HUES48 (cell line): Measurements from ENCODE around the gene MED25.

Experiments
- H3K27ac ChIP-seq: one replicate; pipeline ENCODE4 v1.7.0; 2013; ENCODE audit warnings: low read depth, low read length, inconsistent platforms
- H3K27me3 ChIP-seq: 2 replicates; pipeline ENCODE4 v1.6.1; 2013; ENCODE audit warnings: mild to moderate bottlenecking, low read length; ENCODE audit not compliant: control insufficient read depth, insufficient read depth
- H3K36me3 ChIP-seq: 2 replicates; pipeline ENCODE4 v1.6.1; 2013; ENCODE audit warnings: low read length; ENCODE audit not compliant: control insufficient read depth, insufficient read depth
- H3K4me1 ChIP-seq: 2 replicates; pipeline ENCODE4 v1.6.1; 2013; ENCODE audit warnings: mild to moderate bottlenecking, low read length; ENCODE audit not compliant: control insufficient read depth, insufficient read depth
- H3K4me3 ChIP-seq: 2 replicates; pipeline ENCODE4 v1.5.1; 2013; ENCODE audit warnings: mild to moderate bottlenecking, low read depth, low read length
- H3K9ac ChIP-seq: 2 replicates; pipeline ENCODE4 v1.6.1; 2013; ENCODE audit warnings: mild to moderate bottlenecking, low read depth, low read length, moderate library complexity
- H3K9me3 ChIP-seq: 2 replicates; pipeline ENCODE4 v1.6.1; 2013; ENCODE audit warnings: low read length; ENCODE audit not compliant: control insufficient read depth, insufficient read depth

MED25 gene

DNA sequence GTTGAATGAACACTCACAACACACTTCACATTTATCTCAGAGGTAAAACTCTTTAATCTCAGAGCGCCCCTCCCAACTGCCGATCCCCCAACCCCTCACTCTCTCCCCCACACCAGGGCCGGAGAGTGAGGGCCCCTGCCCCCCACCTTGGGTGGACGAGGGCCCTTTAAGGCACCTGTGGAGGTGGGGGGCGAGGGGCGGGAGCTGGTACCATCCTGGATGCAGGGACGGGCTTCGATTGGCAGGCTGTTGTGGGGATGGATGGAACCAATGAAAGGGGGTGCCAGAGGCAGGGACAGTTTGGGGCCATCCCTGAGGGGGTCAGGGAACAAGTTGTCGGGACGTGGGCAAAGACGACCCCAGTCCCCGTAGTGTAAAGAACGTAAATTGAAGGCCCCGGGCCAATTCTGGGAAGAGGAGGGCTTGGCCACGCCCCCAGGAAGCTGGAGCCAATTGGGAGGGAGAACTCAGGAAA, 51.0 kb downstream of the MED25 start:
- peak overlapping the region; percentile 63 for H3K27ac ChIP-seq
- peaks cover 16% of the 10 kb centered on the region for H3K36me3 ChIP-seq
- peak overlapping the region; percentile 57 for H3K4me3 ChIP-seq
- no peaks in the 10 kb centered on the region for H3K9me3 ChIP-seq
- H3K9ac ChIP-seq: no peak overlapping the region
- H3K27me3 ChIP-seq: no peaks in the 10 kb centered on the region
- peaks cover 15% of the 10 kb centered on the region for H3K4me1 ChIP-seq

DNA sequence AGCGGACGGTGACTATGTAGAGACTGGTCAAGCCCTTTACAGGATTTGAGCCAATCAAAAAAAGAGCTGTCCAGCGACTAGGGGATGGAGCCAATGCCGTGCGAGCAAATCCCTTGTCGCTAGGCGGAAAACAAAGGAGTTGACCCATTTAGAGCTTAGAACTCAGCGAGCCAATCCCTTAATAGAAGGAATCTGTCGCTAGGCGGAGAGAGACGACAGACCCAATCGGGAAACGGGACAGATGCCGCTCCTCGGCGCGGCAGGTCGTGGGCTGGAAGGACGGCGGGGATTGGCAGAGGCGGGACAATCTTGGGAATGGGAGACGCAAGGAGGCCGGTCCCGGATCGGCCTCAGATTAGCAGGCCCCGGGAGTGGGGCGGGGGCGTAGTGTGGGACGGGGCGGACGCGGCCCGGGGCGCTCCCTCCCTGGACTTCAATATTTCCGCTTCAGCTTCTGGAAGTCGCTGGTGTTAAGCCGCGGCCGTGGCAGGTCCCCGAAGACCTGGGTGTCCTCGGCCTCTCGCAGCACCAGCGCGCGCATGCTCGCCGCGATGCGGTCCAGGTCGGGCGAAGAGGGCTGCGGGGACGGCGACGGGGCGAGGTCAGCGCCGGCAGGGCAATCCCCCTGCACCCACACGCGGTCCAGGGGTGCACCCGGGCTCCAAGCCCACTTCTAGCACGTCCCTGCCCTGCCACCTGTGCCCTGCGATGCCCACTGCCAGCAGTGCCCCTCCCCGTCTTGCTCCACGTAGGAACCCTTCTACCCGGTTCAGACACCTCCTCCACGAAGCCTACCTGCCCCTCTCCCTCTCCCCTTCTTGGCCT, 51.6 kb downstream of the MED25 start:
- Histone ChIP-seq H3K9me3 (no peaks in the 10 kb centered on the region), H3K4me3 (peak overlapping the region; percentile 65), H3K36me3 (peaks cover 10% of the 10 kb centered on the region), H3K4me1 (peaks cover 15% of the 10 kb centered on the region), H3K27me3 (no peaks in the 10 kb centered on the region), H3K27ac (peak overlapping the region; percentile 87), H3K9ac (peak overlapping the region; percentile 64)

DNA sequence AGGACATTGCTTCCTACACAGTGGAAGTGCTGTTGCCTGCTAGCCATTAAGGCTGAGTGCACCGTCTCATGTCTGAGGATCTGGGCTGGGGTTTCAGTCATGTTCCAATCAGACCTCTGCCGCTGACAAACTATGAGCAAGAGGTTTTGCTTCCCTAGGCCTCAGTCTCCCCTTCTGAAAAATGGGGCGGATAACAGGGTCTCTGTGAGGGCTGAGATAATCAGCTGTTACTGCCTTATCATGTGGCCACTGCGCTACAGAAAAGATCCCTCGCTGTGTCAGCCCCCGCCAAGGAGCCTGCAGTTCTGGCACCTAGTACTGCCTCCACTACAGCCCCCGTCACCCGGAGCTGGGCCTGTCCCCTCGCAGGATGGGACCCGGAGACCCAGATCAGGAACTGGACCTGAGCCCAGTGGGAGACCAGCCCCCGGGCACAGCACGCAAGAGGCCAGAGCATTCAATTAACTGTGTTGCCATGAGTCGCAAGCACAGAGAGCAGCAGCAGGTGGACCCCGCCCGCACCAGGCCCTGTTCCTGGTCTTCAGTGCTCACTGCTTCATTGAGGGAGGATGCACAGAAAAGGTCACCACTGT, 52.3 kb downstream of the MED25 start:
- Histone ChIP-seq H3K4me1 (peaks cover 17% of the 10 kb centered on the region), H3K27me3 (no peaks in the 10 kb centered on the region), H3K27ac (peak overlapping the region; percentile 87), H3K9me3 (no peaks in the 10 kb centered on the region), H3K36me3 (peaks cover 5% of the 10 kb centered on the region; the same call in 1 of the 2 replicates), H3K4me3 (peak overlapping the region; percentile 65), H3K9ac (0 out of 2 replicates have a peak overlapping the region, but pooled peaks have one; percentile 64)

DNA sequence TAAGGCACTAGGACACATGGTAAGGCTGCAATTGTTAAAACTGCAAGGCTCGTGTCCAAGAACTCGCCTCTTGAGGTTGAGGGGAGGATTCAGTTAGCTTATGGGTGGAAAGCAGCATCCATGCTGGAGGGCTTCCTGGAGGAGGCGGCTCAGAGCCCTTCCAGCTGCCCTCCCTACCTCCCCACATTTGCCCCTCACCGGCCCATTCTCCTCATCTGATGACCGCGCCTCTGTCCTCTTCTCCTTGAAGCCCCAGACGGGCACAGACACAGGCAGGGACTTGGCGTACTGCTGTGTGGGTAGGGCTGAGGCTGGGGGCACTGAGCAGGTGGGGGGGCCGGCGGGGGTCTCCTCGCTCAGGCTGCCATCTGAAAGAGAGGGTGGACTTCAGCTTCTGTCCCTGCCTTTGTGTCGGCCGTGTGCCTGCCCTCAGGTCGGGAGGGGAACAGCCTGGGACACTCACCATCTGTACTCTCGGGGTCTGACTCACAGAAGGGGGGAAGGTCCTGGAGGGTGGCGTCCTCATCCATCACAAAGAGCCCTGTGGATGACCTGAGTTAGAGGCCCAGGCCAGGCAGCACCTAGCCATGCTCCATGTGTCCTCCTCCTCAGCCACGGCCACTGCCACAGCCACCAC, 53.4 kb downstream of the MED25 start:
- Histone ChIP-seq H3K9me3 (no peaks in the 10 kb centered on the region), H3K4me3 (no peak overlapping the region), H3K4me1 (peaks cover 13% of the 10 kb centered on the region), H3K27ac (no peak overlapping the region), H3K27me3 (no peaks in the 10 kb centered on the region), H3K36me3 (peaks cover 5% of the 10 kb centered on the region; the same call in 1 of the 2 replicates), H3K9ac (no peak overlapping the region)

DNA sequence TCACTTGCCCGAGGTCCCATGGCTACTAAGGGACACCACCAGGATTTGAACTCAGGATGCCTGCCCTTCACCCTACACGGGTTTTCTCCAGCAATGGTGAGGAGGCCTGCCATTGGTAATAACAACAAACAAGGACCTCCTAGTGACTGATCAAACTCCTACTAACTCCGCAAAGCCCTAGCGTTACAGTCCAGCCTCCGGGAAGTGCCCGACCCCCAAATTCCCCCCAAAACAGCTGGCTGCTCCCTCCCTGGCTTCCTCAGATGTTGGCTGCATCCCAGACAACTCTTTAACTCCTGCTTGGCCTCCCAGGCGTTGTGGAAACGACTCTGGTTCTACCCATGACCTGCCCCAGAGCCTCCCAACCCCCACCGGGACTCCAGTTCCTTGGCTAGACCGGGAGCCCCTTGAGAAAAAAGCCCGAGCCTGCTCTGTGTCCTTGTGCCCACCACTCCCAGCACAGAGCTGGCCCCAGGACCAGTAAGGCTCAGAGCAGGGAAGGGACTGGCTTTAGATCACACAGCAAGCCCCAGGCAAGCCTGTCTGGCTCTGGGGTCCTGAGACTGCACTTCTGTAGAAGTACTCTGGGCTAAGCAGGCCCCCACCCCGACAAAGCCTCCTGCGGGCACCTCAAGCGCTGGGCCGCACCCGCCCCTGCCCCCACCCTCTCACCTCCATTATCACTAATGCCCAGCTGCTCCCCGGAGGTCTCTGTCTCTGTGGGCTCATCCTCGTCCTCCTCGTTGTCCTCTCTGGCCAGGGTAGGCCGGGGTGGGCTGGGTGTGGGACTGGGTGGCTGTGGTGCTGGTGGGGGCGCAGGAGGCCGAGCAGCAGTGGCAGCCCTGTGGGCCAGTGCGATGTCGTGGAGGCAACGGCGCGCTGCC, 54.4 kb downstream of the MED25 start:
- Histone ChIP-seq H3K27me3 (no peaks in the 10 kb centered on the region), H3K27ac (no peak overlapping the region), H3K4me1 (peaks cover 11% of the 10 kb centered on the region; the same call in 1 of the 2 replicates), H3K4me3 (no peak overlapping the region), H3K36me3 (peaks cover 5% of the 10 kb centered on the region; the same call in 1 of the 2 replicates), H3K9ac (no peak overlapping the region), H3K9me3 (no peaks in the 10 kb centered on the region)

DNA sequence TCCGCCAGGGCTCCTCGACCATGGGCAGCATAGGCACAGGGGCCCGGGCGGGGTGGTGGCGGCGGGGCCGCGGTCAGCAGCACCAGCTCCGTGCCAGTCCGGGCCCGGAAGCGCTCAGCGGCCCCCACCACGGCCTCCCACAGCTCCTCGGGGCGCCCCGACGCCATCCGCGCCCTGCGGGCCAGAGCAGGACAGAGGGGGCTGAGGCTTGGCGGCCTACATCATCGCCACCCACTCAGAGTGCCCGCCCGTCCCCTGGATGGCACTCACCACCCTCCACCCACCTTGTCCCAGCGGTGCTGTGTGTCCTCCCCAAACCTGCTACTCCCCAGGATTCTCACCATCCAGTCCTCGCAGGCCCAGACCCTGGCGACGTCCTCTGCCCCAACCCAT, 55.0 kb downstream of the MED25 start:
- Histone ChIP-seq H3K4me1 (peaks cover 11% of the 10 kb centered on the region; the same call in 1 of the 2 replicates), H3K9ac (no peak overlapping the region), H3K27me3 (no peaks in the 10 kb centered on the region), H3K4me3 (no peak overlapping the region), H3K27ac (no peak overlapping the region), H3K36me3 (peaks cover 5% of the 10 kb centered on the region; the same call in 1 of the 2 replicates), H3K9me3 (no peaks in the 10 kb centered on the region)

DNA sequence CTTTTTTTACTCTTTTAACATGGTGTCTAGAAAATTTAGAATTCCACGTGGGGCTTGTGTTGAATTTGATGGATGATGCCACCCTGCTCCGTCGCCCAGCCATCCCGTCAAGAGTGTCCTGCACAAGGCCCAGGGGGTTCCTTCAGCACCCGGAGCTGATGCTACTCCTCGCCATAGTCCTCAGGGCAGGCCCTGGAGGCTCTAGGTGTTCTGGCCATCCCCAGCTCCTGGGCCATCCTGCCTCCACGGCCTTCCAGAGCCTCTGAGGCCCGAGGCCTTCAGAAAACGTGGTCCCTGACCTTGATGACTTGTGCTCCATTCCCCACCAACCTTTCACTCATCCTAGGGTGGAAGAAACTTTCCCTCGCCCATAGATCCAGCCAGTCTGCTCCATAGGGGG, 55.7 kb downstream of the MED25 start:
- Histone ChIP-seq H3K9ac (no peak overlapping the region), H3K9me3 (no peaks in the 10 kb centered on the region), H3K4me3 (no peak overlapping the region), H3K36me3 (peaks cover 6% of the 10 kb centered on the region; the same call in 1 of the 2 replicates), H3K27me3 (no peaks in the 10 kb centered on the region), H3K4me1 (peaks cover 16% of the 10 kb centered on the region; the same call in 1 of the 2 replicates), H3K27ac (no peak overlapping the region)

DNA sequence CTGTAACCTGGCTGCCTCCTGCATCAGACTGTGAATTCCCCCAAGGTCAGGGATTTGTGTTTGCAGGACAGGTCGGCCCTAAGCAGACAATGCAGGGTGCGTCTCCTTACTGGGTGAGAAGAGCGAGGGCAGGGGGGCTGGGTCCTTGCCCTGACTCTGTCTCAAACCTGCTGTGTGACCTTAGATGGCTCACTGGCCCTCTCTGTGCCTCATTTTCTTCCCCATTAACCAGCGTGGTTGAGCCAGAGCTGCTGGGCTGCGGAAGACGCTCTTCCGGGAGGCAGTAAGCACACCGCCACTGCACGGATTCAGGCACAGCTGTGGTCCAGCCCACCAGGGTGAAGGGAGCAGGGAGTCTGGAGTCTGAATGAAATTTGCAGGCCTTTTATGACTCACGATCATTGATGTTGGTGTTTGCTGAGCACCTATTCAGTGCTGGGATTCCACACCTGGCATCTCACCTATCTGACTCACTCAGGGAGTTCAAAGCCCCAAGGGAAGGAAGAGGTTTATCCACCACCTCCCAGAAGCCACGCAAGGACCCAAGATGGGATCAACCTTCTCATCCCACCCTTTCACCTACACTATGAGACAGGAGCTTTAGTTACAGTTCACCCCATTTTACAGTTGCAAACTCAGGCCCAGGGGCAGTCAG, 56.5 kb downstream of the MED25 start:
- H3K9me3 ChIP-seq: no peaks in the 10 kb centered on the region
- peaks cover 21% of the 10 kb centered on the region; the same call in 1 of the 2 replicates for H3K4me1 ChIP-seq
- no peaks in the 10 kb centered on the region for H3K27me3 ChIP-seq
- H3K9ac ChIP-seq: no peak overlapping the region
- H3K4me3 ChIP-seq: no peak overlapping the region
- H3K27ac ChIP-seq: no peak overlapping the region
- peaks cover 14% of the 10 kb centered on the region; the same call in 1 of the 2 replicates for H3K36me3 ChIP-seq

DNA sequence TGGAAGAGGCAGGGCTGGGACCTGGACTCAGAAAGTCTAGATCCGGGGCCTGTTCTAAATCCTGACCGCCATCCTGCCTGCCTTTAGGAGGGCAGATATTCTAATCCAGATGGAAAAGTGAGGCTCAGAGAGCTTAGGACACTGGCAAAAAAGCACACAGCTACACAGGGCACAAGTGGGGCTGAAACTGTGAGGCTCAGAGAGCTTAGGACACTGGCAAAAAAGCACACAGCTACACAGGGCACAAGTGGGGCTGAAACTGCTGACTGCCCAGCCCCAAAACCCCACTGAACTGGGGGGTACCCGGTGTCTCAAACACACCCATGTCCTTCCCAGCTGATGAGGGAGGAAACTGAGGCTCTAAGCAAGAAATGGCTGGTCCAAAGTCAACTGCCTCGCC, 57.1 kb downstream of the MED25 start:
- Histone ChIP-seq H3K4me1 (peaks cover 20% of the 10 kb centered on the region; the same call in 1 of the 2 replicates), H3K27ac (no peak overlapping the region), H3K9me3 (no peaks in the 10 kb centered on the region), H3K9ac (peak overlapping the region; percentile 94; the same call in 1 of the 2 replicates), H3K36me3 (peaks cover 19% of the 10 kb centered on the region), H3K4me3 (peak overlapping the region; percentile 92), H3K27me3 (no peaks in the 10 kb centered on the region)
